Activated T-helper 1 cell treated with anti-CD3 and anti-CD28 coated beads, Interleukin-2, amount 50 U/mL, for 16 hours (primary cell): ENCODE data around the gene CEP170B.
"Not testable (repeated sequence)": the region's sequence is repeated elsewhere in the genome, so short reads cannot be mapped to it uniquely, and the experiment has no call there.

ENCODE experiments used
- DNase-seq, 2 donors: peaks; one replicate each; pipeline ENCODE4 v3.0.0-alpha.2; 2020; ENCODE audit warnings: low read depth in 1 of 2, low spot score in 1 of 2

The CEP170B gene

GRCh38 chr14:104877066-104877805 lies 12.2 kb downstream of the CEP170B start:
- no peak for DNase-seq

- no peak for DNase-seq
Observed at GRCh38 chr14:104877806-104878550, 12.9 kb downstream of the CEP170B start.

DNA sequence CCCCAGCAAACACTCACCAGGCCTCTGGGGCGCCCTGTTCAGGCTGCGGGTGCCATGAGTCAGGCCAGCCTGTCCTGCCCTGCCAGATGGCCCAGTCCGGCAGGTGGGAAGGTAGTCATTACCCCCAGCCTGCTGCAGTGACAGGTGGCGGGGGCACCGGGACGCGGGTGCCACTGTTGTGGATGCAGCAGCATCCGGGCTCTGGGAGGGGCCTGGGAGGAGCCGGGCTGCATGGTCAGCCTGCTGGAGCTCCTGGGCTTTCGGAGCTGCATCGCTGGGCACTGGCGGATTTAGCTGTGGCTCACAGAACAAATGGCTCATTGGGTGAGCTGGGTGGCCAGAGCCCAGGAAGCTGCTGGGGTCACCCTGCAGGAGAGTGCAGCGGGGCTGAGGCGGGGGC lies 13.5 kb downstream of the CEP170B start:
- DNase-seq = no peak

DNA sequence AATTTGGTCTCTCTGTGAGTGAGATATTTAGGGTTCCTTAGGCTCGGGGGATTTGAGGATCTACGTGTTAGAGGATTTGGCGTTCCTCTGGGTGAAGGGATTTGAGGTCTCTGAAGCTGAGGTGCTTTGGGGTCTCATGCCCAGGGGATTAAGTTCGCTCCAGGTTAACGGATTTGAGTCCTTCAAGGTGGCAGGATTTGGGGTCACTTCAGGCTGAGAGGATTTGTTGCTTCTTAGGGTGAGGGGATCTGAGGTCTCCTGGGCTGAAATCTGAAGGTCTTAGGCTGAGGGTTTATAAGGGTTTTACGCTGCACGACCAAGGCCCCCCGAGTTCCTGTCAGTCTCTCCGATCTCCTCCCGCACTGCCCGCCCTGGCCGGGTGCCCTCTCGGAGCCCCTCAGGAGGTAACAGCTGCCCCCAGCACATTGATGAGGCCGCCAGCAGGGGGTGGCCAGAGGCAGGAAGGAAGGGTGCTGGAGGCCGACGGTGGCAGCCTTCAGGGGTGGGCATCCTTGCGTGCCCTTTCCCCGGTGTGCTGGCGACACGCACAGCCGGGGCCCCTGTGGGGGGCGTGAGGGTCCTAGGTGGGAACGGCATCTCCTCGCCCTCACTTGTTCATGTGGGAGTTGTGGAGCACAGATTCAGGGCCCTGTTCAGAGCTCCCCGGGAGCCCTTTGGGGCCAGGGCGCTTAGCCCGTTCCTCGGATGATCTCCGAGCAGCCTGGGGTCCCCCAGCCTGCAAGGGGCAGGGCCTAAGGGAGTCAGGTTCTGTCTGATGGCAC lies 14.3 kb downstream of the CEP170B start:
- DNase-seq = no peak

DNA sequence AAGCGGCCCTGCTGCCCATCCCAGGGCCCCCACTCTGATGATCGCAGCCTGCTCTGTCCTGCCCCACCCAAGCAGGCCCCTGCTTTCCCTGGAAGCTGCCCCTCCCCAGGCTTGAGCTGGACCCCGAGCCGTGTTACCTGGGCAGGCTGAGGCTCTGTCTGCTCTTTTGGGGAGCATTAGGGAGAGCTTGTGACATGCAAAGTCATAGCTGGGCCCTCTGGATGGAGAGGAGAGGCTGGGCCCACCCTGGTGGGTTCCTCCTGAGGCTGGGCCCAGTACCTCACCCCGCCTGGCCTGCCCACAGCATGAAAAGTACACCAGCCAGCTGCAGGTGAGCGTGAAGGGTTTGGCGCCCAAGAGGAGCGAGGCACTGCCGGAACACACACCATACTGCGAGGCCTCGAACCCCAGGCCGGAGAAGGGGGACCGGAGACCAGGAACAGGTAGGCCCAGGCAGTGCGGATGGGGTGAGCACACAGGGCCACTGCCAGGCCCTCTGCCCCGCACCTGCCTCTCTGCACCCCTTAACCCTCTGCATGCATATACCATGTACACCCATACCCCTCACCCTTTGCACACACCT lies 15.0 kb downstream of the CEP170B start:
- DNase-seq = no peak

DNA sequence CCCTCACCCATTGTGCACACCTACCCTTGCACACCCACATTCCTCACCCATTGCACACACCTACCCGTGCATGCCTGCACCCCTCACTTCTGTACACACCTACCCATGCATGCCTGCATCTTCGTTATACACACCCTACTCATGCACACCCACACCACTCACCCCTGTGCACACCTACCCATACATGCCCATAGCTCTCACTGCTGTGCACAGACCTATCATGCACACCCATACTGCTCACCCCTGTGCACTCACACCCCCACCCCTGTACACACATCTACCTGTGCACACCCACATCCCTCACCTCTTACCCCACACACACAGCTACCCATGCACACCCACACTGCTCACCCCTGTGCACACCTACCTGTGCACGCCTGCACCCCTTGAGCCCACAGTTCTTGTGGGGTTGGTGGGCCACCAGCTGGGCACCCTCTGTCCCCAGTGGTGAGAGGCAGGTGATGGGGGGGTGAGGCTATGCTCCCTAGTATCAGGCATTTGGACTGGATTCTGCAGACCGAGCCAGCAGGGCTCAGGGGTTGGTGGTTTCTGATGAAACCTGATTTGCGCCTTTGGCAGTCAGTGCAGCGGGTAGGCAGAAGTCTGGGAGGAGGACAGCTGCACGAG lies 15.6 kb downstream of the CEP170B start:
- DNase-seq = no peak

- no peak for DNase-seq
Observed at GRCh38 chr14:104881369-104881979, 16.4 kb downstream of the CEP170B start.

DNA sequence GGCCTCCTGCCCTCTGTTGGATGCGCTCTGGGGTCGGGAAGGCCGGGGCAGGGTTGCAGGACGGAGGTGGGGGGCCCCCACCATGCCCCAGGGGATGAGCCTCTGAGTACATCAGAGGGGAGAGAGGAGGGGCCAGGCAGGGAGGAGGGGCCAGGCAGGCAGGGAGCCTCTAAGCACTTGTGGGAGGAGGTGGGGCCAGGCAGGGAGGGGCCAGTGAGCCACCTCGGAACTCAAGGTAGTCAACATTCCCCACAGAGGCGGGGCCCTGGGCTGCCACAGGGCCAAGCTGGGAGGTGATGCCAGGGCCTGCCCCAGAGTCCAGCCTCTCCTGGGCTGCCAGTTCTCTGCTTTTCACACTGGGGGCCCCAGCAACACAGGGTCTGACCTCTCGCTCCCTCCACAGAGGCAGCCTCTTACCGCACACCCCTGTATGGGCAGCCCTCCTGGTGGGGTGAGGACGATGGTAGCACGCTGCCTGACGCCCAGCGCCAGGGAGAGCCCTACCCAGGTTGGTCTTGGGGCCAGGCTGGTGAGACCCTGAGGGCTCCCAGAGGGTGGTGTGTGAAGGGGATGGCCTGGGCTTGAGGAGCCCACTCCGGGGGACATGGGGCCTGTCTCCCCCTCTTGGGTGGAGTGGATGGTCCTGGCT lies 17.4 kb downstream of the CEP170B start:
- no peak for DNase-seq

DNA sequence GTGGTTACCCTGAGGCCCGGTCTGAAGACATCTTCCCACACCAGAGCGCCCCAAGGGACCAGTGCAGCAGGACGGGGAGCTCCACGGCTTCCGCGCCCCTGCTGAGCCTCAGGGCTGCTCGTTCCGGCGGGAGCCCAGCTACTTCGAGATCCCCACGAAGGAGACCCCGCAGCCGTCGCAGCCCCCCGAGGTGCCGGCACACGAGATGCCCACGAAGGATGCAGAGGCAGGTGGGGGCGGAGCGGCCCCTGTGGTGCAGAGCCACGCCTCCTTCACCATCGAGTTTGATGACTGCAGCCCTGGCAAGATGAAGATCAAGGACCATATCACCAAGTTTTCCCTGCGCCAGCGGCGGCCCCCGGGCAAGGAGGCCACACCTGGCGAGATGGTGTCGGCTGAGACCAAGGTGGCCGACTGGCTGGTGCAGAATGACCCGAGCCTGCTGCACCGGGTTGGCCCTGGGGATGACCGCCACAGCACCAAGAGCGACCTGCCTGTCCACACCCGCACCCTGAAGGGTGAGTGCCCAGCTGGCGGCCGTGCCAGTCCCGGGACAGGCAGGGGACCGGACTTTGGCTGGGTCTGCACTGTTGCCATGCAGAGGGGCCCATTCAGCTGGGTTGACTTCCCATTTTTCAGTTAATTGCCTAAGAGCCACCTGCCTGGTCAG lies 18.1 kb downstream of the CEP170B start:
- no peak for DNase-seq

- no peak for DNase-seq
Observed at GRCh38 chr14:104883681-104884361, 18.8 kb downstream of the CEP170B start.

GRCh38 chr14:104884381-104884780 lies 19.3 kb downstream of the CEP170B start:
- DNase-seq = not testable (repeated sequence)

GRCh38 chr14:104885031-104885972 lies 20.2 kb downstream of the CEP170B start:
- DNase-seq = no peak

GRCh38 chr14:104885973-104886689 lies 21.1 kb downstream of the CEP170B start:
- no peak for DNase-seq

GRCh38 chr14:104886690-104887622 lies 21.9 kb downstream of the CEP170B start:
- no peak for DNase-seq

- no peak for DNase-seq
Observed at GRCh38 chr14:104887623-104888488, 22.8 kb downstream of the CEP170B start.
